ENCODE results near the gene OSBPL10. TPM values are rescaled to one million over a fixed set of nuclear protein-coding genes. Genes with fewer than 3 reads are reported as not detected.

OSBPL10 gene
- total RNA-seq, 1 donor from 2014 or later = 52.7 TPM

DNA sequence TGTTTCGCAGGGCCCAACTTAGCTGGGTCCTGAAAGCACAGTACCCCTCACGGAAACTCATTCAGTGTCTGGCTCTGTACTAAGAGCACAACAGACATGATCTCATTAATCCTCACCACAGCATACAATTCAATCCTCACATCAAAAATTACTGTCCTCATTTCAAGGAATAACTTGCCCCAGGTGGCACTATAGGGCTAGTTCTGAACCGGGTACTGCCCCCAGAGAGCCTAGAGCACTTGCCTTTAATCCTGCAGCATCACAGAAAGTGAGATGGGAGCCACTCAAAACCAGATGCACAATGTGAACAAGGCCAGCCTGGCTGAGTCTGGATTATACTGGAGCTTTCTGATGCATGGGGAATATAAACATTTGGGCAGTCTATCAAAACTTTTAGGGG lies 122.6 kb downstream of the OSBPL10 start:
- H3K9me3 Mint-ChIP-seq (ENCODE audit: unreplicated experiment) = no peaks in the 10 kb centered on the region
- Histone ChIP-seq H3K27ac (ENCODE audit: low read depth, low read length) (no peak overlapping the region), H3K79me2 (ENCODE audit: insufficient read depth, low read length) (peaks cover 3% of the 10 kb centered on the region), H3K4me2 (ENCODE audit: low read length) (no peak overlapping the region), H2AFZ (ENCODE audit: low read depth, low read length) (no peak overlapping the region), H3K27me3 (ENCODE audit: insufficient read depth, low read length) (no peaks in the 10 kb centered on the region), H3K4me3 (ENCODE audit: insufficient read depth, low read depth, low read length) (no peak overlapping the region), H3K4me1 (ENCODE audit: insufficient read depth, low read length) (no peaks in the 10 kb centered on the region), H3K36me3 (ENCODE audit: insufficient read depth, low read length) (no peaks in the 10 kb centered on the region), H4K20me1 (ENCODE audit: insufficient read depth, low read length) (no peaks in the 10 kb centered on the region), H3K9ac (ENCODE audit: low read length) (no peak overlapping the region), H3K9me3 (ENCODE audit: insufficient read depth, low read depth, low read length) (no peaks in the 10 kb centered on the region)
- no peak for DNase-seq (ENCODE audit: low read depth)
- H3K27me3 Mint-ChIP-seq (ENCODE audit: low read depth, unreplicated experiment) = no peaks in the 10 kb centered on the region
- H3K4me3 Mint-ChIP-seq (ENCODE audit: unreplicated experiment) = no peak overlapping the region
- TF ChIP-seq EZH2 (IDR thresholded peaks at IDR 0.05; ENCODE audit: insufficient read depth, low read length) (no peak), CTCF (IDR thresholded peaks at IDR 0.05; ENCODE audit: insufficient read depth, low read depth, low read length) (no peak)
- H3K36me3 Mint-ChIP-seq (ENCODE audit: low read depth, unreplicated experiment) = peaks cover 12% of the 10 kb centered on the region
- no peak for FAIRE-seq
- H3K27ac Mint-ChIP-seq (ENCODE audit: unreplicated experiment) = no peak overlapping the region
- peaks cover 3% of the 10 kb centered on the region for H3K4me1 Mint-ChIP-seq (ENCODE audit: low read depth, unreplicated experiment)

GRCh38 chr3:31853580-31853979 lies 127.5 kb downstream of the OSBPL10 start:
- no peaks in the 10 kb centered on the region for H3K79me2 ChIP-seq (ENCODE audit: insufficient read depth, low read length)
- H3K27ac Mint-ChIP-seq (ENCODE audit: unreplicated experiment) = no peak overlapping the region
- no peak overlapping the region for H3K27ac ChIP-seq (ENCODE audit: low read depth, low read length)
- H3K9me3 ChIP-seq (ENCODE audit: insufficient read depth, low read depth, low read length) = no peaks in the 10 kb centered on the region
- H3K4me2 ChIP-seq (ENCODE audit: low read length) = no peak overlapping the region
- FAIRE-seq (no peak), DNase-seq (ENCODE audit: low read depth) (no peak)
- no peaks in the 10 kb centered on the region for H3K27me3 ChIP-seq (ENCODE audit: insufficient read depth, low read length)
- no peak overlapping the region for H3K4me3 ChIP-seq (ENCODE audit: insufficient read depth, low read depth, low read length)
- H3K9ac ChIP-seq (ENCODE audit: low read length) = no peak overlapping the region
- no peaks in the 10 kb centered on the region for H3K27me3 Mint-ChIP-seq (ENCODE audit: low read depth, unreplicated experiment)
- H3K4me1 Mint-ChIP-seq (ENCODE audit: low read depth, unreplicated experiment) = peaks cover 3% of the 10 kb centered on the region
- H3K36me3 ChIP-seq (ENCODE audit: insufficient read depth, low read length) = no peaks in the 10 kb centered on the region
- no peaks in the 10 kb centered on the region for H4K20me1 ChIP-seq (ENCODE audit: insufficient read depth, low read length)
- no peak for TF ChIP-seq CTCF (IDR thresholded peaks at IDR 0.05; ENCODE audit: insufficient read depth, low read depth, low read length)
- TF ChIP-seq EZH2 (IDR thresholded peaks at IDR 0.05; ENCODE audit: insufficient read depth, low read length) = no peak
- H3K4me3 Mint-ChIP-seq (ENCODE audit: unreplicated experiment) = no peak overlapping the region
- no peaks in the 10 kb centered on the region for H3K4me1 ChIP-seq (ENCODE audit: insufficient read depth, low read length)
- H3K9me3 Mint-ChIP-seq (ENCODE audit: unreplicated experiment) = no peaks in the 10 kb centered on the region
- no peak overlapping the region for H2AFZ ChIP-seq (ENCODE audit: low read depth, low read length)
- peaks cover 10% of the 10 kb centered on the region for H3K36me3 Mint-ChIP-seq (ENCODE audit: low read depth, unreplicated experiment)

- Histone ChIP-seq H2AFZ (ENCODE audit: low read depth, low read length) (no peak overlapping the region), H3K79me2 (ENCODE audit: insufficient read depth, low read length) (no peaks in the 10 kb centered on the region), H3K4me3 (ENCODE audit: insufficient read depth, low read depth, low read length) (no peak overlapping the region), H3K27ac (ENCODE audit: low read depth, low read length) (no peak overlapping the region), H3K9me3 (ENCODE audit: insufficient read depth, low read depth, low read length) (no peaks in the 10 kb centered on the region), H3K36me3 (ENCODE audit: insufficient read depth, low read length) (no peaks in the 10 kb centered on the region), H3K4me1 (ENCODE audit: insufficient read depth, low read length) (no peaks in the 10 kb centered on the region), H4K20me1 (ENCODE audit: insufficient read depth, low read length) (no peaks in the 10 kb centered on the region), H3K27me3 (ENCODE audit: insufficient read depth, low read length) (no peaks in the 10 kb centered on the region), H3K4me2 (ENCODE audit: low read length) (no peak overlapping the region), H3K9ac (ENCODE audit: low read length) (no peak overlapping the region)
- no peak for DNase-seq (ENCODE audit: low read depth)
- Mint-ChIP-seq H3K27ac (ENCODE audit: unreplicated experiment) (no peak overlapping the region), H3K4me3 (ENCODE audit: unreplicated experiment) (no peak overlapping the region), H3K36me3 (ENCODE audit: low read depth, unreplicated experiment) (peaks cover 12% of the 10 kb centered on the region), H3K4me1 (ENCODE audit: low read depth, unreplicated experiment) (peaks cover 6% of the 10 kb centered on the region), H3K27me3 (ENCODE audit: low read depth, unreplicated experiment) (no peaks in the 10 kb centered on the region), H3K9me3 (ENCODE audit: unreplicated experiment) (no peaks in the 10 kb centered on the region)
- TF ChIP-seq EZH2 (IDR thresholded peaks at IDR 0.05; ENCODE audit: insufficient read depth, low read length) (no peak), CTCF (IDR thresholded peaks at IDR 0.05; ENCODE audit: insufficient read depth, low read depth, low read length) (no peak)
- FAIRE-seq = no peak
Measured at GRCh38 chr3:31851278-31851677, 129.8 kb downstream of the OSBPL10 start.

Data from astrocyte (in vitro differentiated cells and primary cell).